BLaER1 treated with 17β-estradiol and CSF1 and Interleukin-3, amounts not matched to agents 10 nM and 100 nM (cell line): Measurements from ENCODE around the gene SWI5.

Source experiments
- H3K27ac ChIP-seq, 11 experiments: shearing (Covaris generic); formaldehyde crosslinking; 2 replicates each; pipeline ENCODE4 v1.8.1; 2022
- H3K27me3 ChIP-seq, 11 experiments: shearing (Covaris generic); formaldehyde crosslinking; 2 replicates each; pipeline ENCODE4 v1.8.1; 2022
- H3K36me3 ChIP-seq, 11 experiments: shearing (Covaris generic); formaldehyde crosslinking; 2 replicates each; pipeline ENCODE4 v1.8.1; 2022
- H3K4me1 ChIP-seq, 10 experiments: shearing (Covaris generic); formaldehyde crosslinking; 2 replicates each; pipeline ENCODE4 v1.8.1; 2022
- H3K4me2 ChIP-seq, 11 experiments: shearing (Covaris generic); formaldehyde crosslinking; 2 replicates each; pipeline ENCODE4 v1.8.1; 2022
- H3K4me3 ChIP-seq, 10 experiments: shearing (Covaris generic); formaldehyde crosslinking; 2 replicates each; pipeline ENCODE4 v1.8.1; 2022
- H3K9ac ChIP-seq, 11 experiments: shearing (Covaris generic); formaldehyde crosslinking; 2 replicates each; pipeline ENCODE4 v1.8.1; 2022
- H3K9me3 ChIP-seq, 11 experiments: shearing (Covaris generic); formaldehyde crosslinking; replicated peaks in 1 of 11; 2 replicates each; pipeline ENCODE4 v1.8.1; 2022
- H4K20me1 ChIP-seq, 11 experiments: shearing (Covaris generic); formaldehyde crosslinking; 2 replicates each; pipeline ENCODE4 v1.8.1; 2022
- Cebpa-rat ChIP-seq, 11 experiments: shearing (Covaris generic); IDR thresholded peaks; 2 replicates each; pipeline ENCODE4 v1.8.1; 2022

SWI5 gene

GRCh38 chr9:128316421-128316820 lies 40.3 kb downstream of the SWI5 start:
- Histone ChIP-seq H3K4me1 (peaks cover 4 to 7% (median 6%) of the 10 kb centered on the region in 10 experiments), H3K9ac (no peak overlapping the region), H3K27me3 (no peaks in the 10 kb centered on the region), H3K4me3 (no peak overlapping the region), H3K4me2 (no peak overlapping the region), H4K20me1 (peaks cover 0 to 15% (median 0%) of the 10 kb centered on the region in 11 experiments; a peak in 4 of 22 replicates), H3K27ac (no peak overlapping the region), H3K36me3 (peaks cover 61 to 100% (median 85%) of the 10 kb centered on the region in 11 experiments), H3K9me3 (no peaks in the 10 kb centered on the region)
- no peak for TF ChIP-seq Cebpa-rat (IDR thresholded peaks at IDR 0.05)

- Histone ChIP-seq H3K27ac (no peak overlapping the region), H3K4me2 (no peak overlapping the region), H3K4me1 (peaks cover 8 to 11% (median 10%) of the 10 kb centered on the region in 10 experiments), H4K20me1 (peaks cover 0 to 15% (median 0%) of the 10 kb centered on the region in 11 experiments; a peak in 4 of 22 replicates), H3K4me3 (no peak overlapping the region), H3K36me3 (peaks cover 57 to 88% (median 79%) of the 10 kb centered on the region in 11 experiments), H3K9me3 (no peaks in the 10 kb centered on the region), H3K9ac (no peak overlapping the region), H3K27me3 (no peaks in the 10 kb centered on the region)
- no peak for TF ChIP-seq Cebpa-rat (IDR thresholded peaks at IDR 0.05)
These were observed 41.6 kb downstream of the SWI5 start for GRCh38 chr9:128317629-128318028.

- Histone ChIP-seq H3K4me2 (peak overlapping the region; percentile 85 to 98 (median 94)), H3K9ac (peak overlapping the region; percentile 83 to 95 (median 89); a peak in 21 of 22 replicates), H3K36me3 (peaks cover 36 to 74% (median 64%) of the 10 kb centered on the region in 11 experiments), H3K27ac (peak overlapping the region in 10 of 11 experiments; percentile 82 to 96 (median 90); a peak in 15 of 22 replicates), H3K4me3 (peak overlapping the region; percentile 80 to 97 (median 93)), H3K9me3 (no peaks in the 10 kb centered on the region), H3K4me1 (peaks cover 22 to 30% (median 28%) of the 10 kb centered on the region in 10 experiments), H4K20me1 (peaks cover 0 to 15% (median 4%) of the 10 kb centered on the region in 11 experiments; a peak in 6 of 22 replicates), H3K27me3 (no peaks in the 10 kb centered on the region)
- TF ChIP-seq Cebpa-rat (IDR thresholded peaks at IDR 0.05), result no peak
These were observed 45.3 kb downstream of the SWI5 start for GRCh38 chr9:128321343-128321742.

- no peaks in the 10 kb centered on the region for H3K27me3 ChIP-seq
- peaks cover 35 to 74% (median 63%) of the 10 kb centered on the region in 11 experiments for H3K36me3 ChIP-seq
- TF ChIP-seq Cebpa-rat (IDR thresholded peaks at IDR 0.05), result no peak
- peaks cover 22 to 30% (median 28%) of the 10 kb centered on the region in 10 experiments for H3K4me1 ChIP-seq
- peak overlapping the region; percentile 83 to 95 (median 89) for H3K9ac ChIP-seq
- H3K27ac ChIP-seq, result peak overlapping the region in 10 of 11 experiments; percentile 82 to 96 (median 90); a peak in 20 of 22 replicates
- H3K4me2 ChIP-seq, result peak overlapping the region; percentile 85 to 98 (median 94)
- peak overlapping the region; percentile 80 to 97 (median 93) for H3K4me3 ChIP-seq
- H4K20me1 ChIP-seq, result peaks cover 0 to 14% (median 4%) of the 10 kb centered on the region in 11 experiments; a peak in 5 of 22 replicates
- no peaks in the 10 kb centered on the region for H3K9me3 ChIP-seq
These were observed 45.9 kb downstream of the SWI5 start for GRCh38 chr9:128321879-128322403.

- no peak for TF ChIP-seq Cebpa-rat (IDR thresholded peaks at IDR 0.05)
- H3K4me3 ChIP-seq, result peak within 1 kb of the TSS; percentile 80 to 97 (median 93)
- H3K36me3 ChIP-seq, result peaks cover 35 to 74% (median 63%) of the 10 kb centered on the region in 11 experiments
- peaks cover 22 to 33% (median 30%) of the 10 kb centered on the region in 10 experiments for H3K4me1 ChIP-seq
- H3K27ac ChIP-seq, result peak within 1 kb of the TSS; percentile 69 to 96 (median 89); a peak in 21 of 22 replicates
- H3K9me3 ChIP-seq, result no peaks in the 10 kb centered on the region
- no peaks in the 10 kb centered on the region for H3K27me3 ChIP-seq
- peak within 1 kb of the TSS; percentile 89 to 98 (median 95) for H3K4me2 ChIP-seq
- H4K20me1 ChIP-seq, result peaks cover 0 to 13% (median 3%) of the 10 kb centered on the region in 11 experiments; a peak in 5 of 22 replicates
- H3K9ac ChIP-seq, result peak within 1 kb of the TSS; percentile 83 to 95 (median 89)
These were observed 46.5 kb downstream of the SWI5 start, which contains the start of the genes COQ4 and TRUB2 for GRCh38 chr9:128322404-128323211. TSS of gene COQ4 (plus strand) at chr9:128322839. CDS start at chr9:128322859, 20 bp downstream. TSS of gene TRUB2 (minus strand) at chr9:128322447. CDS start at chr9:128322408, 39 bp downstream.

GRCh38 chr9:128323212-128323730 lies 47.2 kb downstream of the SWI5 start:
- Histone ChIP-seq H4K20me1 (peaks cover 0 to 20% (median 5%) of the 10 kb centered on the region in 11 experiments; a peak in 6 of 22 replicates), H3K9ac (peak overlapping the region; percentile 83 to 95 (median 89)), H3K27ac (peak overlapping the region in 10 of 11 experiments; percentile 82 to 96 (median 90); a peak in 20 of 22 replicates), H3K4me3 (peak overlapping the region; percentile 80 to 97 (median 93)), H3K36me3 (peaks cover 38 to 74% (median 61%) of the 10 kb centered on the region in 11 experiments), H3K4me1 (peaks cover 22 to 39% (median 37%) of the 10 kb centered on the region in 10 experiments), H3K27me3 (no peaks in the 10 kb centered on the region), H3K9me3 (no peaks in the 10 kb centered on the region), H3K4me2 (peak overlapping the region; percentile 80 to 98 (median 94))
- TF ChIP-seq Cebpa-rat (IDR thresholded peaks at IDR 0.05), result no peak

GRCh38 chr9:128323791-128324190 lies 47.7 kb downstream of the SWI5 start:
- Histone ChIP-seq H3K36me3 (peaks cover 35 to 74% (median 56%) of the 10 kb centered on the region in 11 experiments), H3K4me2 (peak overlapping the region; percentile 80 to 98 (median 94)), H3K4me3 (peak overlapping the region; percentile 80 to 97 (median 93)), H3K9me3 (no peaks in the 10 kb centered on the region), H3K9ac (peak overlapping the region; percentile 83 to 95 (median 89)), H3K4me1 (peaks cover 22 to 45% (median 40%) of the 10 kb centered on the region in 10 experiments), H3K27ac (peak overlapping the region in 10 of 11 experiments; percentile 82 to 96 (median 90); a peak in 19 of 22 replicates), H4K20me1 (peaks cover 0 to 25% (median 9%) of the 10 kb centered on the region in 11 experiments; a peak in 6 of 22 replicates), H3K27me3 (no peaks in the 10 kb centered on the region)
- peak in 7 of 11 experiments; percentile 34 to 89 (median 48); a peak in 10 of 22 replicates for TF ChIP-seq Cebpa-rat (IDR thresholded peaks at IDR 0.05)

GRCh38 chr9:128324401-128324800 lies 48.3 kb downstream of the SWI5 start:
- peaks cover 22 to 45% (median 40%) of the 10 kb centered on the region in 10 experiments for H3K4me1 ChIP-seq
- H3K36me3 ChIP-seq, result peaks cover 34 to 74% (median 52%) of the 10 kb centered on the region in 11 experiments
- peaks cover 0 to 25% (median 9%) of the 10 kb centered on the region in 11 experiments; a peak in 6 of 22 replicates for H4K20me1 ChIP-seq
- no peak for TF ChIP-seq Cebpa-rat (IDR thresholded peaks at IDR 0.05)
- no peaks in the 10 kb centered on the region for H3K27me3 ChIP-seq
- H3K9me3 ChIP-seq, result no peaks in the 10 kb centered on the region
- peak overlapping the region; percentile 80 to 98 (median 94) for H3K4me2 ChIP-seq
- peak overlapping the region in 10 of 11 experiments; percentile 82 to 96 (median 90); a peak in 16 of 22 replicates for H3K27ac ChIP-seq
- peak overlapping the region in 7 of 10 experiments; percentile 89 to 97 (median 96); a peak in 10 of 20 replicates for H3K4me3 ChIP-seq
- peak overlapping the region in 10 of 11 experiments; percentile 83 to 95 (median 90); a peak in 20 of 22 replicates for H3K9ac ChIP-seq
